Epithelial cell of prostate (primary cell): ENCODE results near the gene TUT1.
"Not testable (repeated sequence)": the region's sequence is repeated elsewhere in the genome, so short reads cannot be mapped to it uniquely, and the experiment has no call there.

ENCODE experiments used
- DNase-seq: peaks from one replicate; pipeline ENCODE4 v3.0.0-alpha.2; 2011; ENCODE audit warnings: low read depth, low spot score
- H3K27ac ChIP-seq: fragments of 450-650 bp; 2 replicates; pipeline ENCODE4 v1.5.1; 2017; ENCODE audit warnings: mild to moderate bottlenecking

TUT1 gene, protein sequence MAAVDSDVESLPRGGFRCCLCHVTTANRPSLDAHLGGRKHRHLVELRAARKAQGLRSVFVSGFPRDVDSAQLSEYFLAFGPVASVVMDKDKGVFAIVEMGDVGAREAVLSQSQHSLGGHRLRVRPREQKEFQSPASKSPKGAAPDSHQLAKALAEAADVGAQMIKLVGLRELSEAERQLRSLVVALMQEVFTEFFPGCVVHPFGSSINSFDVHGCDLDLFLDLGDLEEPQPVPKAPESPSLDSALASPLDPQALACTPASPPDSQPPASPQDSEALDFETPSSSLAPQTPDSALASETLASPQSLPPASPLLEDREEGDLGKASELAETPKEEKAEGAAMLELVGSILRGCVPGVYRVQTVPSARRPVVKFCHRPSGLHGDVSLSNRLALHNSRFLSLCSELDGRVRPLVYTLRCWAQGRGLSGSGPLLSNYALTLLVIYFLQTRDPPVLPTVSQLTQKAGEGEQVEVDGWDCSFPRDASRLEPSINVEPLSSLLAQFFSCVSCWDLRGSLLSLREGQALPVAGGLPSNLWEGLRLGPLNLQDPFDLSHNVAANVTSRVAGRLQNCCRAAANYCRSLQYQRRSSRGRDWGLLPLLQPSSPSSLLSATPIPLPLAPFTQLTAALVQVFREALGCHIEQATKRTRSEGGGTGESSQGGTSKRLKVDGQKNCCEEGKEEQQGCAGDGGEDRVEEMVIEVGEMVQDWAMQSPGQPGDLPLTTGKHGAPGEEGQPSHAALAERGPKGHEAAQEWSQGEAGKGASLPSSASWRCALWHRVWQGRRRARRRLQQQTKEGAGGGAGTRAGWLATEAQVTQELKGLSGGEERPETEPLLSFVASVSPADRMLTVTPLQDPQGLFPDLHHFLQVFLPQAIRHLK

DNA sequence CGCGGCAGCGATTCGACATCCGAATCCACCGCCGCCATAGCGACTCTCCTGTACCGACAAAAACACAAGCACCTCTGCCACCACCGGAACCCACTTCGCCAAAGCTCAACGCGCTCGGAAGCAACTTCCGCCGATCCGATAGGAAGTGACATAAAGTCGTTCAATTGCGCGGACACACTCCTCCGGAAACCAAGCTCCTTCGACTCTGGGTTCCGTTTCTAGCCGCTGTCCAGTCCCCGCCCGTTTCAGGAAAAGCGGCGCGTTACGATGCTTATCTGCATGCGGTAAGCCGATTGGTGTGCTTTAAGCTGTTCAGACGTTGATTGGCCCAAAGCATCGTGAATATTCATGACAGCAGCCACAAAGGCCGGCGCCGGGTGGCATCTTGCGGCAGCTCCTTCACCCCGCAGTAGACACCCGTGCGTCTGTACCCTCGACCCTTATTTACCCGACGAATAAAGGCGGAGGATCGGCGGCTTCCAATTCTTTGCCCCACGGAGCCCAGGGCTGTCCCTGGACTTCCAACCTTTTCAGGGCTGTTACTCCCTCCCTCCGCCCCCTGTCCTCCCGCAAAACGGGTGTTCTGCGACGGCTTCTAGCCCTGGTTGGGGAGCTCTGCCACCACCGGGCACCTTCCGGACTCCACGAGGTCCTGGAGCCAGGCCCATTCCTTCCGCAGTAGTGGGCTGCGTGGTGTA is at the start of gene TUT1:
Gene TUT1 (minus strand): TSS at position 76 of the 698 bp plus-strand sequence. CDS start 38 bp downstream, at position 38.
- peak within 1 kb of the TSS; percentile 81 for H3K27ac ChIP-seq
- DNase-seq, result peak; percentile 98

DNA sequence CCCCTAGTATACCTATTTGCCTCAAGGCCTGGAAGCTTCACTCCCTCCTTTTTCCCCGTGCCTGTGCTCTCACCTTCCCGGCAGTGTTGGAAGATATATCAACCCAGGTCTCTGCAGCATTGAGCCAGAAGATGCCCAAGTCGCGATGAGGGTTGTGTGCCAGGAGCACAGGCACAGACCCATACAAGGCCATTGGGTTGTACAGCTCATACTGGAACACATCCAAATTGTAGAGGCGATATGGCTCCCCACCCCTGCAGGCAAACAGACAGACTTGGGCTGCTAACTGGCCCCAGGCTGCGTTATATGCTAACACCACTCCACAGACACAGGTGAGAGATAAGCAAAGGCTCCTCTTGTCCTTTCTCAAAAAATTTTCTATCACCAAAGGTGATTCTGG is 41.2 kb upstream of the TUT1 start:
- H3K27ac ChIP-seq, result no peak overlapping the region
- no peak for DNase-seq

DNA sequence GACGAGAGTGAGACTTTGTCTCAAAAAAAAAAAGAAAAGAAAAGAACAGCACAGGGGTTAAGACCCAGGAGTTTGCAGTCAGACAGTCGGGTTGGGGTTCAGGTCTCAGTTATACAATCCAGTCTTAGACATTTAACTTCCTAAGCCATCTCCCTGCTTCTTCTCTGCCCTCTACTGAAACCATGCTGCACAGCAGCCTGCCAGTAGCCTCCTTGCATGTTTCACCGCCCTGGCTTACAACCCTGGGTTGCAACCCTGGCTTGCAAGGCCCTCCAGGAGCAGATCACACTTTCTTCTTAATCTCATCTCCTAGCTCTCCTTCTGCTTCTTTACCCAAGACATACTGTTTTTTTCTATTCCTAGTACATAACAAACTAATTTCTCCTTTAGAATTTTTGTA is 36.4 kb upstream of the TUT1 start:
- no peak overlapping the region for H3K27ac ChIP-seq
- no peak for DNase-seq

DNA sequence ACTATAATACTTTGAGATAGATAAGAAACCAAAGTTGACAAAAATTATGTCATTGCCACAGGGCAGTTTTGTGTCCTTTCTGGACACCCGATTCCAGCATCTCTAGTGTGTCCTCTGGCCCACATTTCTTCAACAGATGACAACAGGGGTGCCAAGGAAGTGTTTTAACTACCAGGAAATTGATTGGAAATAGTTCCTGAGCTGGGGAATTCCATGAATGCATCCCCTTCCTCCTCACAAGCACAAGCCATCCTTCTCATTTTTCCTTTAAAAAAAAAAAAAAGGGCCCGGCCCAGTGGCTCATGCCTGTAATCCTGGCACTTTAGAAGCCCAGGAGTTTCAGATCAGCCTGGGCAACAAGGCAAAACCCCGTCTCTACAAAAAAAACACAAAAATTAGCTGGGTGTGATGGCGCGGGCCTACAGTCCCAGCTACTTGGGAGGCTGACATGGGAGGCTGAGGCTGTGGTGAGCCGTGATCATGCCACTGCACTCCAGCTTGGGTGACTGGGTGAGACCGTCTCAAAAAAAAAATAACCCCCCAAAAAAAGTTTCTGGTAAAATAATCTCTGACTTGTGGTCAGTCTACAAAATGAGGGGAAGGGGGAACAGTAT is 31.3 kb upstream of the TUT1 start:
- DNase-seq, result no peak
- peak overlapping the region; percentile 88 for H3K27ac ChIP-seq

DNA sequence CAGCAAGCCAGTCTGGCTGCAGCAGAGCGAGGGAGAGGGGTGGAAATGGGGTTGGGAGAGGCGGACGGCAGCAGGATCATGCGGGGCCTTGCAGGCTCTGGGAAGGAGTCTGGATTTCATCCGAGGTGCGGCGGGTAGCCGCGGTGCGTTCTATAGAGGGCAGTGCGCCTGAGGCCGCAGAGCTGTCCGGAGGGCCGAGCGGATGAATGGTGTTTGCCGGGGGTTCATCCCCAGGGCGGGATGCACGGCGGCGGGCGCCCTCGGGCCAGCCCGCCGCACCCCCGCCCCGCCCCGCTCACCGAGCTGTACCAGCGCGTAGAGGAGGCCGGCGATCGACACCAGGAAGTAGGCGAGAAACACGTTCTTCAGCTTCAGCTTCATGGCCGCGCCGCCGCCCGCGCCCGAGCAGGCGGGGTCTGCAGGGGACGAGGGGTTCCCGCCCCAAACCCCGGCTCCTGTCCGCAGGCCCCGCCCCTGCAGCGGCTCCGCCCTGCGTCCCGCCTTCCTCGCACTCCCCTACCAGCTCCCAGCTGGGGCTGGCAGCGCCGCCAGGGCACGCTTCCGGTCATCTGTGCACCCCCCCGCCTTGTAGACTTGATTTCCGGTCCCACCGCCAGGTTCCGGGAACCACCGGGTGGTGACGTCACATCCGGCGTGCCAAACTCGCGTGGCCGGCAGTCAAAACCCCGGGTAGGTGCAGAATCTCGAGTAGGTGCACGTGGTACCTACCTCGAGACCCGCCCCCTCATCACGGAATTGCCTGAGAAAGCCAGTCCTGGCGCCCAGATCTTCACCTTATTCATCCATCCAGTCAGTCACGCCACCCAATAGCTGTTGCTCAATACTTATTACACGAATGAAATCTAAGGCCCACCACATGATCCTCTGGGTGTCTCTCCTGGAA is 30.5 kb upstream of the TUT1 start, which contains the start of gene B3GAT3:
Gene B3GAT3 (minus strand): TSS at position 420 of the 904 bp plus-strand sequence. CDS start 39 bp downstream, at position 381.
- peak; percentile 97 for DNase-seq
- peak within 1 kb of the TSS; percentile 88 for H3K27ac ChIP-seq

DNA sequence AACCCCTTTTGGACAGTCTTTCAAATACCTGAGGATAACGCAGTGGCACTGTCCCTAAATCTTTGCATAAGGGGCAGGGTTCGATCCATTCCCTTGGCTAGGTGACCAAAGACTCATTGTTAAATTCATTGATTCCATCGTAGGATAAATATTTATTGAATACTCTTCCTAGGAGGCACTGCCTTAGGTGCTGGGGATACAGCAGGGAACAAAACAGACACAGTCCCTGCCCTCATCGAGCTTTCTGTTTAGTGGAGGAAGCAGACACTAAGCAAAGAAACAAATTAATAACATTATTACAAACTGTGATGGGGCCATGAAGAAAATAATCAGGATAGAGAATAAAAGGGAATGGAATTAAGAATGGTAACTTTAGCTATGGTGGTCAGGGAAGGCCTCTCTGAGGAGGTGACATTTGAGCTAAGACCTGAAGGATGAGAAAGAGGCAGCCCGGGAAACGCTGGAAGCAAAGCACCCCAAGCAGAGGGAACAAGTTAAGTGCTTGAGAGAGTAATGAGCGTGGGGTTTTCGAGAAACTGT is 29.8 kb upstream of the TUT1 start:
- no peak for DNase-seq
- H3K27ac ChIP-seq, result peak overlapping the region; percentile 88

DNA sequence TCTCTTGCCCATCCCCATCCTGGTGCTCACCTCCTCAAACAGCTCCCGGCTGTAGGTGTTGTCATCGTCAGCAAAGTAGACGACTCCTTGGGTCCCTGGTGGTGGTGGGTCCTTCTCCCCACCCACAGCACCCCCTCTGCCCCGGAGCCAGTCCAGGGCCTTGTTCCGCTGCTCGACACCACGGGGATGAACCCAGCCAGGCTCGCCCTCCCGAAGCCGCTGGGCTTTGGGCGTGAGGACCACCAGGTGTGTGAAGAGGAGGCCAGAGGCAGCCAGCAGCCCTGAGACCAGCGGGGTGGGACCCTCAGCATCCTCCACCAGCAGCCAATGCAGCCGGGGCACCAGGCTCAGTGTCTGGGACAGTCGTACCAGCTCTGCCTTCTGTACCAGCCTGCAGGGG is 25.6 kb upstream of the TUT1 start:
- not testable (repeated sequence) for H3K27ac ChIP-seq, DNase-seq

DNA sequence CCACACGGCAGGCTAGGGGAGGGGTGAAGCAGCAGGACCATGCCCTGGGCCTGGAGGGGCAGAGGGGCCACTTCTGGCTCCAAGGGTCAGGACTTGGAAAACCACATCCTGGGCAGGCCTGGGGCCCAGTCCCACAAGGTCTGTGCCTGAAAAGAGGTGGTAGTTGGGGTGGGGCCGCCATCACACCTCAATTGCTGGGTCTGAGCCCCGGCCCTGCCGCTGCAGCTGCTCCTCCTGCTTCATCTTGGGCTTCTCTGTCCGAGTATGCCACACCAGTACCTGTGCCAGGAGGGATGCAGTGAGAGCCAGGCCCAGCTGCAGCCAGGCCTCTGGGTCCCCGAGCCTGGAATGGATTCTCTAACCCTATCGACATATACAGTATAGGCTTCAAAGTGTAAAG is 24.2 kb upstream of the TUT1 start:
- no peak overlapping the region for H3K27ac ChIP-seq
- no peak for DNase-seq

DNA sequence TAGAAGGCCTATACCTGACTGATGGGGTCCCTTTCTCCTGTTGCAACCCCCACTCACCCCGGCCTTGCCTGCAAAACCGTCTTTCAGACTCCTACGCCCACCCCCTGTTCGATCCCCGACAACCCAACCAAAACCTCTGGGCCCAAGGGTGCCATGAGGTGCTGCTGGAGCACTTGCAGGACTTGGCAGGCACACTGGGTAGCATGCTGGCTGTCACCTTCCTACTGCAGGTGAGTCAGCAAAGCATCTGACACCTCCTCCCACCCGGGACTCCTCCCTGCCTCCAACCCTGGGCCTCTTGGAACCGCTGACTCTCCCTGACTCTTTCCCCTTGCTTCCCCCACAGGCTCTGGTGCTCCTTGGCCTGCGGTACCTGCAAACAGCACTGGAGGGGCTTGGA is 23.0 kb upstream of the TUT1 start:
- peak; percentile 33 for DNase-seq
- no peak overlapping the region for H3K27ac ChIP-seq

DNA sequence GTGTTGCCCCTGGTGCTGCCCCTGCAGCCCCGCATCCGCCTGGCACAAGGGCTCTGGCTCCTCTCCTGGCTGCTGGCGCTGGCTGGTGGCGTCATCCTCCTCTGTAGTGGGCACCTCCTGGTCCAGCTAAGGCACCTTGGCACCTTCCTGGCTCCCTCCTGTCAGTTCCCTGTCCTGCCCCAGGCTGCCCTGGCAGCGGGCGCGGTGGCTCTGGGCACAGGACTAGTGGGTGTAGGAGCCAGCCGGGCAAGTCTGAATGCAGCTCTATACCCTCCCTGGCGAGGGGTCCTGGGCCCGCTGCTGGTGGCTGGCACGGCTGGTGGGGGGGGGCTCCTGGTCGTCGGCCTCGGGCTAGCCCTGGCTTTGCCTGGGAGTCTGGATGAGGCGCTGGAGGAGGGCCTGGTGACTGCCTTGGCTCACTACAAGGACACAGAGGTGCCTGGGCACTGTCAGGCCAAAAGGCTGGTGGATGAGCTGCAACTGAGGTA is 22.0 kb upstream of the TUT1 start:
- H3K27ac ChIP-seq, result peak overlapping the region; percentile 67
- no peak for DNase-seq

DNA sequence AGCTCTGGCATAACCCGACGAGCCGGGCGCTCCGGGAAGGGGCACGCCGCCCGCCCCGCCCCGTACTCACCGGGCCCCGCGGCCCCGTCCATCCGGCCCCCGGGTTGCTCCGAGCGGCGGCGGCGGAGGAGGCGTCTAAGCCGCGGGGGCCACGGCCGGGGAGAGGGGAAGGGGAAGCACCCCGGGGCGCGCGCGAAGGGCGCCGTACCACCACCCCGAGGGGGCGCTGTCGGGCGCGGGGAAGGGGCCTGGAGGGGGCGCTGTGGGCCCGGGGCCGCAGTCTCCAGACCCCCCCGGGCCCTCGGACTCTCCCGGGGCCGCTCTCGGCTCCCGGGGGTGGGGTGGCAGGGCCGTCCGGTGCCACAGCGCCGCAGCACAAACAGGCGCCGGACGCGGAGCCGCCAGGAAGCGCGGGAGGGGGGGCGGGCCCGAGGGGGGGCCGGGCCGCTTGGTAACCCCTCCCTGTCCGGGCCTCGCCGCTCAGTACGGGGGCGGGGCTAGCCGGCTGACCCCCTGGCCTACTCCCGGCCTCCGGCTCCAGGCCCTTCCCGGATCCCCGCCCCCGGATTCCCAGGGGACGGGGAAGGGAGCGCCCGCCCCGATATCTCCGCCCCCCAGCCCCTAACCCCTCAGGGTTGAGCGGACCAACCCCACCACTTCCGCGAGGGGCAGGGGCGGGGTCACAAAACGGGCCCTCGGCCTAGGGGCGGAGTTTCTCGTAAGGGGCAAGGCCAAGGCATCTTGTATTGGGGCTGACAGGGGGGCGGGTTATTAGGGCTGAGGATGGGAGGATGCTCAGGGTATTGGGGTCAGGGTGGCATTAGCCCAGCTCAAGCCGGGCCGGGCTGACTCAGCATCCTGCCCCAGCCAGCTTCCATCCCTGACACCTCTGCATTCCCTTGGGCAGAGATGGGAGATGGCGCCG is 21.3 kb upstream of the TUT1 start, which contains the start of the genes EML3 and ROM1:
Gene EML3 (minus strand): TSS at position 410 of the 925 bp plus-strand sequence. CDS start 318 bp downstream, at position 92.
Gene ROM1 (plus strand): TSS at position 892 of the 925 bp plus-strand sequence. CDS start 25 bp downstream, at position 917.
- no peak for DNase-seq
- peak within 1 kb of the TSS; percentile 67 for H3K27ac ChIP-seq

DNA sequence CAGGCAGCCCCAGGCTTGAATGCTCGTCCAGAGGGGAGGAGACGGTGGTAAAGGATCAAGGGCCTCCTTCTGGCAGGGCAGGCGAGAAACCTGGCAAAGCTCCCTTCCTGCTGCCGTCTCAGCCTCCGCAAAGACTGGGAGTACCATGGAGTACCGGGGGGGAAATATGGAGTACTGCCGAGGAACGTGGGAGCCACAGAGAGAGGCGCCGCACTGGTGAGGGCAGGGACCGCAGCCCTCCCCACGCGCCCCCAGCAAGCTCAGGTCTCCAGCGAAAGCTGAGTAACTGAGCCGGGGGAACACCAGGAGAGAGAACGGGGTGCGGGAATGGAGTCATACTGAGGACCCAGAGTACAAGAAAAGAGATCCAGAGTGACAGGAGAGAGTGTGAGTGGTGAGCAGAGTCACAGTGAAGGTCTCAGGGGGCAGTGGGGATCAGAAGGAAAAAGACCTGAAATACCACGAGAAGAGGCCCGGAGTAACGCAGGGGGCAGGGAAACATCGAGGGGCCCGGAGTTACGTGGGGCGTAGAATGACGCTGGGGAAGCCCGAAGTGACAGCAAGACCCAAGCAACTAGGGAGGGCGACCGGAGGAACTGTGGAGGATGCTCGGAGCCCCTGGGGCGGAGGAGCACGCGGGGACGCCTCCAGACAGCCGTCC is 20.5 kb upstream of the TUT1 start:
- H3K27ac ChIP-seq, result peak overlapping the region; percentile 67
- no peak for DNase-seq

DNA sequence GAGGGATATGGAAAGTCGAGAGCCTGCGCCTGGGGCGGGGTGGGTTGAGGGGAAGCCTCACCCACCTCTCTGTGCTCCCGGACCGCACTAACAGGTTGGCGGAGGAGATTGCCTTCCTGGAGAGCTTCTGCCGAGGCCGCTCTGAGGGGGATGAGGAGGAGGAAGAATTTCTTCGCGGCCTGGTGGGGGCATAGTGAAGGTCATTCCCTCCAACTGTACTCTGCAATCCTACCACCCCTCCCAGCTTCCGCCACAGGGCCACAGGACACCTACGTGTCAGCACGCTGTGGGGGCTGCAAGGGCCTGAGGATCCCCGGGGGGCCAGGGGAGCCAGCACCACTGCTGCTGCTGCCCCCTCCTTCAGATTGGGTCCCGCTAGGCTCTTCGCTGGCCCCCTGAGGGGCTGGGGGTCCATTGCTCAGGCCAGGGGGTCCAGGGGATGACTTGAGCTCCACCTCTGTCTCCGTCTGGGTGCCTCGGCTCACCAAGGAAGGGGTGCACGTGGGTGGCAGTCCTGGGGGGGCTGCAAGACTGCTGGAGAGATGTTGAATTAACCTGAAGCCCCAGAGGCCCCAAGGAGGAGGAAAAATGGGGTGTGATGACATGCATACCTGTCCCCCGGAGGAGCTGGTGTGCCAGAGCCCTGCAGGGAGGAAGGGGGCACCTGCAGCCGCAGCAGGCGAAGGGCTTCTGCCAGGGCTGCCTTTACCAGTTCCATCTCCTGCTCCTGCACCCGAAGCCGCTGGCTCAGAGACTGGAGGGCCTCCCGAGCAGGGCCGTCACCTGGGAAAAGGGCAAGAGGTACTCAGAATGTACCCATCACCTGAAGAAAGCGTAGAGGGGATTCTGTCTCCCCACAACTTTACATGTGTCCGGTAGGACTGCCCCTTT is 19.7 kb upstream of the TUT1 start:
- H3K27ac ChIP-seq, result peak overlapping the region; percentile 67
- no peak for DNase-seq

DNA sequence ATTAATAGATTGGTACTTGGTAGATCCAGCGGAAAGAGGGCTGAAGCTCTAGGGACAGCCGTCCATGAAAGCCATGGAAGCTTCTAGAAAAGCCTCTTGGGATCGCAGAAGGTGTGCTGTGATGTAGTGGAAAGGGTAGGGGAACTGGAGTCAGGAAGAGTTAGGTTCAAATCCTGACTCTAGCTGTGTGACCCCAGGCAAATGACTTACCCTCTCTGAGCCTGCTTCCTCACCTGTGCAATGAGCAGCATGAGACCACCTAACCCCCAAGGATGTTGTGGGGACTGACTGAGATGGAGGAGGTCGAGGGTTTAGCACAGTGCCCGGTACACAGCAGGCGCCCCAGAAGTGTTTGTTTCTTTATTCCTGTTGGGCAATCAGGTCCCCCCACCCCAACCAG is 19.1 kb upstream of the TUT1 start:
- no peak overlapping the region for H3K27ac ChIP-seq

DNA sequence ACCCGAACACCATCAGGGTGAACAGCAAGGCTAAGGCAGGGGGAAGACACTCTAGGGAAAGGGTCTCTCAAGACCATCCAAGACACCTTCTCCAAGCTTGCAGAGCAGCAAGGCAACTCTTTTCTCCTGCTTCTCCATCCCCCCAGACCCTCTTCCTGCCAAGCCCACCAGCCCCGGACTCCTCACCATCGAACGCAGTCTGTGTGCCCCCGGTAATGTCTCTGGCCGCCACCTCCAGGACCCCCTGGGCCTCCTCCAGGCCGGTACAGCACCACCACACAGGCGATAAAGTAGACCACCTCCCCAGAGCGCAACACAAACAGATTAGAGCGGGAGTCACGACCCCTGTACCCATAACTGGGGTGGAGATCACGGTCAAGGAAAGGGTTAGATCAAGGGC is 17.5 kb upstream of the TUT1 start:
- DNase-seq, result no peak
- no peak overlapping the region for H3K27ac ChIP-seq

More for the DNA sequence above, 19.1 kb upstream of the TUT1 start:
- DNase-seq, result no peak

DNA sequence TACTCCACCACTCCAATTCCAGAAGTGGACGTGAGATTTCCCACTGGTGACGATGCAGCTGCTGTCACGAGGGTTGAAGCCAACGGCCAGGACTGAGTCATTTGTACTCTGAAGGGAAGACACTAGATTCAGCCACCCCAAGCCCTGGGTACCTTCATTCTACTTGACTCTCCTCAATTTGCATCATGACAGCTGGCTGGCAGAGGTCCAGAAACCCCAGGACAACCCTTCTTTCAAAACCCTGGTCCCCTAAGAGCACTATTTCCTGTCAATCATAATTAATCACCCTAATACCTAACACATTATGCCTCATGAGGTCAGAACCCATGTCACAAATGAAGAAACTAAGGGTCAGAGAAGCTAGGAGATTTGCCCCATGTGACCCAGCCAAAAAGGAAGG is 16.4 kb upstream of the TUT1 start:
- H3K27ac ChIP-seq, result no peak overlapping the region
- DNase-seq, result no peak
